HepG2 (cell line): ENCODE measurements around the gene TNFAIP8L2. TPM values are rescaled to one million over a fixed set of nuclear protein-coding genes. Genes with fewer than 3 reads are reported as not detected.
A peak's percentile ranks its signal among the peaks of the same experiment; 100 is the strongest.

Experiments
- HMGA1 ChIP-seq: sonication (generic); formaldehyde crosslinking; conservative IDR thresholded peaks from 2 replicates; pipeline ENCODE4 v1.4.0; 2020; ENCODE audit warnings: missing genetic modification reagents
- HMGXB4 ChIP-seq, 2 experiments: sonication (generic) in 1 of 2; formaldehyde crosslinking in 1 of 2; IDR thresholded peaks; 2 replicates each; pipeline versions ENCODE4 v1.4.0 to v1.6.1; 2018 to 2020; ENCODE audit warnings: missing genetic modification reagents in 2 of 2, borderline replicate concordance in 1 of 2, low read depth in 1 of 2, mild to moderate bottlenecking in 1 of 2, missing biosample characterization in 1 of 2
- IRX3 ChIP-seq: sonication (generic); formaldehyde crosslinking; IDR thresholded peaks from 2 replicates; pipeline ENCODE4 v1.8.1; 2023; ENCODE audit warnings: mild to moderate bottlenecking, low read depth, missing genetic modification reagents, borderline replicate concordance
- KDM1A ChIP-seq: IDR thresholded peaks from 2 replicates; pipeline ENCODE4 v1.6.1; 2016; ENCODE audit warnings: missing compliant biosample characterization
- MAFF ChIP-seq: IDR thresholded peaks from 2 replicates; pipeline ENCODE4 v1.6.1; 2011; ENCODE audit warnings: low read depth, low read length, improper control_type of control experiment
- NCOA5 ChIP-seq: sonication (generic); formaldehyde crosslinking; IDR thresholded peaks from 2 replicates; pipeline ENCODE4 v1.4.0; 2020; ENCODE audit warnings: missing genetic modification reagents
- NR0B2 ChIP-seq: sonication (generic); formaldehyde crosslinking; IDR thresholded peaks from 2 replicates; pipeline ENCODE4 v1.4.0; 2020; ENCODE audit warnings: mild to moderate bottlenecking, missing genetic modification reagents
- ONECUT2 ChIP-seq: sonication (generic); formaldehyde crosslinking; IDR thresholded peaks from 2 replicates; pipeline ENCODE4 v1.4.0; 2020; ENCODE audit warnings: missing genetic modification reagents
- PCBP2 ChIP-seq: fragments of 200-400 bp; formaldehyde crosslinking; optimal IDR thresholded peaks from 2 replicates; pipeline ENCODE3; 2018; ENCODE audit warnings: low read length, low read depth; ENCODE audit not compliant: poor library complexity, severe bottlenecking
- POLR2G ChIP-seq: fragments of 200-400 bp; formaldehyde crosslinking; IDR thresholded peaks from 2 replicates; pipeline ENCODE4 v1.6.1; 2018; ENCODE audit warnings: mild to moderate bottlenecking, low read depth, low read length, moderate library complexity
- TGIF2 ChIP-seq: IDR thresholded peaks from 2 replicates; pipeline ENCODE4 v1.6.1; 2016; ENCODE audit warnings: control low read depth, missing compliant biosample characterization
- TMF1 ChIP-seq: sonication (generic); formaldehyde crosslinking; IDR thresholded peaks from 2 replicates; pipeline ENCODE4 v1.8.1; 2022; ENCODE audit warnings: low read depth, missing genetic modification reagents
- UBTF ChIP-seq: sonication (generic); formaldehyde crosslinking; IDR thresholded peaks from 2 replicates; pipeline ENCODE4 v1.4.0; 2020; ENCODE audit warnings: mild to moderate bottlenecking, missing genetic modification reagents
- ZBTB38 ChIP-seq: sonication (generic); formaldehyde crosslinking; IDR thresholded peaks from 2 replicates; pipeline ENCODE4 v1.5.1; 2020; ENCODE audit warnings: mild to moderate bottlenecking, missing genetic modification reagents
- ZBTB7A ChIP-seq: sonication (generic); formaldehyde crosslinking; IDR thresholded peaks from 2 replicates; pipeline ENCODE4 v1.8.0; 2022; ENCODE audit warnings: mild to moderate bottlenecking, missing genetic modification reagents
- ZFP41 ChIP-seq: sonication (generic); formaldehyde crosslinking; IDR thresholded peaks from 2 replicates; pipeline ENCODE4 v1.4.0; 2020; ENCODE audit warnings: mild to moderate bottlenecking, missing genetic modification reagents, borderline replicate concordance
- ZFYVE20 ChIP-seq: sonication (generic); formaldehyde crosslinking; IDR thresholded peaks from 2 replicates; pipeline ENCODE4 v1.8.0; 2023; ENCODE audit warnings: low read depth, mild to moderate bottlenecking, moderate library complexity, missing genetic modification reagents, borderline replicate concordance
- ZHX1 ChIP-seq: sonication (generic); formaldehyde crosslinking; IDR thresholded peaks from 2 replicates; pipeline ENCODE4 v1.8.1; 2022; ENCODE audit warnings: low read depth, mild to moderate bottlenecking, missing genetic modification reagents
- ZMYM3 ChIP-seq: sonication (generic); formaldehyde crosslinking; IDR thresholded peaks from 2 replicates; pipeline ENCODE4 v1.5.1; 2020; ENCODE audit warnings: mild to moderate bottlenecking, missing genetic modification reagents
- ZNF138 ChIP-seq: sonication (generic); formaldehyde crosslinking; IDR thresholded peaks from 2 replicates; pipeline ENCODE4 v1.5.0; 2020; ENCODE audit warnings: mild to moderate bottlenecking, low read depth, missing genetic modification reagents
- ZNF83 ChIP-seq: sonication (generic); formaldehyde crosslinking; IDR thresholded peaks from 2 replicates; pipeline ENCODE4 v1.4.0; 2020; ENCODE audit warnings: missing genetic modification reagents, mild to moderate bottlenecking, borderline replicate concordance
- polyA plus RNA-seq, 8 experiments: library from polyadenylated mRNA; depleted of rRNA in 3 of 8; stranded (reverse) in 7 of 8; unstranded in 1 of 8; fragments of >200 nt; fragmentation: Illumina TruSeq in 4 of 8; extraction: Trizol in 4 of 8; gene quantifications; 2 replicates each; pipeline versions ENCODE4 v1.2.1 to v1.2.3, GENCODE V29; 2011 to 2016; ENCODE audit warnings: low read depth in 4 of 8, missing spikeins in 1 of 8, mixed read lengths in 1 of 8; ENCODE audit not compliant: insufficient read depth in 1 of 8
- total RNA-seq, 5 experiments: library from RNA; depleted of rRNA; stranded (reverse); fragments of >200 nt; fragmentation: Illumina TruSeq; extraction: Trizol; gene quantifications; 2 replicates each; pipeline ENCODE4 v1.2.3, GENCODE V29; 2016; ENCODE audit warnings: low read depth in 1 of 5

Gene TNFAIP8L2
- total and polyA plus RNA-seq, 2 of the 13 experiments (the other 11 are each of a cell fraction or from before 2014, with no cell fraction given): not detected

- TF ChIP-seq UBTF (CRISPR knock-in tag) (peak; percentile 43), ZBTB7A (CRISPR knock-in tag) (0 out of 2 replicates have a peak, but pooled peaks have one; percentile 36), HMGXB4 (CRISPR knock-in tag; IDR thresholded peaks at IDR 0.05; ENCODE audit: borderline replicate concordance in 1 of 2, low read depth in 1 of 2) (peak; percentile 49 to 69; a peak in 3 of 4 replicates), IRX3 (CRISPR knock-in tag) (no peak), NCOA5 (no peak), KDM1A (CRISPR knock-in tag) (peak; percentile 61; the same call in 1 of the 2 replicates), NR0B2 (CRISPR knock-in tag) (peak; percentile 65; the same call in 1 of the 2 replicates), TMF1 (CRISPR knock-in tag) (no peak), HMGA1 (no peak), ZHX1 (CRISPR knock-in tag) (no peak), PCBP2 (no peak), ZFP41 (CRISPR knock-in tag) (no peak), TGIF2 (CRISPR knock-in tag) (peak; percentile 15; the same call in 1 of the 2 replicates), ZBTB38 (CRISPR knock-in tag) (no peak), ONECUT2 (CRISPR knock-in tag) (no peak), MAFF (no peak), ZFYVE20 (CRISPR knock-in tag) (no peak), ZMYM3 (CRISPR knock-in tag) (peak; percentile 9; the same call in 1 of the 2 replicates), ZNF83 (CRISPR knock-in tag) (peak; percentile 24; the same call in 1 of the 2 replicates), POLR2G (peak; percentile 90), ZNF138 (no peak)
Observed at GRCh38 chr1:151198254-151199127, 42.0 kb downstream of the TNFAIP8L2 start, which contains the start of gene PIP5K1A (continued).
